Karpas-422 (cell line): ENCODE results near the gene POLR3A. TPM values are rescaled to one million over a fixed set of nuclear protein-coding genes. Genes with fewer than 3 reads are reported as not detected.

Experiments
- DNase-seq: peaks from one replicate; pipeline ENCODE4 v3.0.0-alpha.2; 2015
- H2AFZ ChIP-seq: fragments of 200-600 bp; sonication (generic); 2 replicates; pipeline ENCODE4 v1.6.1; 2014; ENCODE audit warnings: antibody characterized with exemption, low read length, mixed read lengths
- H3K27ac ChIP-seq: fragments of 200-600 bp; sonication (generic); 2 replicates; pipeline ENCODE4 v1.5.1; 2014; ENCODE audit warnings: mild to moderate bottlenecking, low read length, moderate library complexity
- H3K27me3 ChIP-seq: fragments of 200-600 bp; sonication (generic); 2 replicates; pipeline ENCODE4 v1.6.1; 2014; ENCODE audit warnings: low read length, mixed read lengths
- H3K36me3 ChIP-seq: fragments of 200-600 bp; sonication (generic); 2 replicates; pipeline ENCODE4 v1.6.1; 2014; ENCODE audit warnings: low read length, mixed read lengths; ENCODE audit not compliant: insufficient read depth
- H3K4me1 ChIP-seq: fragments of 200-600 bp; sonication (generic); 2 replicates; pipeline ENCODE4 v1.6.1; 2014; ENCODE audit warnings: mild to moderate bottlenecking, low read length, mixed read lengths
- H3K4me2 ChIP-seq: fragments of 200-600 bp; sonication (generic); 2 replicates; pipeline ENCODE4 v1.6.1; 2014; ENCODE audit warnings: low read length, low read depth, mild to moderate bottlenecking; ENCODE audit not compliant: poor library complexity, severe bottlenecking
- H3K4me3 ChIP-seq: fragments of 200-600 bp; sonication (generic); 2 replicates; pipeline ENCODE4 v1.5.1; 2014; ENCODE audit warnings: mild to moderate bottlenecking, antibody characterized with exemption, low read length, mixed read lengths
- H3K79me2 ChIP-seq: fragments of 200-600 bp; sonication (generic); 2 replicates; pipeline ENCODE4 v1.6.1; 2014; ENCODE audit warnings: mild to moderate bottlenecking, low read length, mixed read lengths
- H3K9ac ChIP-seq: fragments of 200-600 bp; sonication (generic); 2 replicates; pipeline ENCODE4 v1.6.0; 2014; ENCODE audit warnings: low read length
- H3K9me2 ChIP-seq: fragments of 200-600 bp; sonication (generic), shearing (Covaris generic); replicated peaks from 2 replicates; pipeline ENCODE4 v1.6.0; 2014; ENCODE audit warnings: mild to moderate bottlenecking, low read length, moderate library complexity; ENCODE audit not compliant: insufficient read depth
- H3K9me3 ChIP-seq: fragments of 300-700, 200-600 bp; sonication (generic); 2 replicates; pipeline ENCODE4 v1.6.1; 2014; ENCODE audit warnings: low read length, mixed read lengths
- H4K20me1 ChIP-seq: fragments of 200-600 bp; sonication (generic); 2 replicates; pipeline ENCODE4 v1.6.1; 2014; ENCODE audit warnings: mild to moderate bottlenecking, antibody characterized with exemption, low read length, low read depth; ENCODE audit not compliant: insufficient read depth
- total RNA-seq: library from RNA; depleted of rRNA; stranded (reverse); fragments of >200 nt; shearing (Covaris generic); gene quantifications from 2 replicates; pipeline ENCODE4 v1.2.3, GENCODE V29; 2014; ENCODE audit warnings: low replicate concordance

POLR3A gene
- total RNA-seq, 1 experiment from 2014 or later = 17.7 TPM

GRCh38 chr10:77977016-77977415 is 52.3 kb downstream of the POLR3A start:
- H3K79me2 ChIP-seq = no peaks in the 10 kb centered on the region
- no peaks in the 10 kb centered on the region for H3K9me2 ChIP-seq
- DNase-seq = no peak
- no peak overlapping the region for H3K4me2 ChIP-seq
- no peaks in the 10 kb centered on the region for H4K20me1 ChIP-seq
- H3K36me3 ChIP-seq = peaks cover 19% of the 10 kb centered on the region; the same call in 1 of the 2 replicates
- no peak overlapping the region for H3K27ac ChIP-seq
- no peak overlapping the region for H3K9ac ChIP-seq
- no peaks in the 10 kb centered on the region for H3K9me3 ChIP-seq
- no peak overlapping the region for H3K4me3 ChIP-seq
- no peaks in the 10 kb centered on the region for H3K4me1 ChIP-seq
- no peak overlapping the region for H2AFZ ChIP-seq
- H3K27me3 ChIP-seq = no peaks in the 10 kb centered on the region

DNA sequence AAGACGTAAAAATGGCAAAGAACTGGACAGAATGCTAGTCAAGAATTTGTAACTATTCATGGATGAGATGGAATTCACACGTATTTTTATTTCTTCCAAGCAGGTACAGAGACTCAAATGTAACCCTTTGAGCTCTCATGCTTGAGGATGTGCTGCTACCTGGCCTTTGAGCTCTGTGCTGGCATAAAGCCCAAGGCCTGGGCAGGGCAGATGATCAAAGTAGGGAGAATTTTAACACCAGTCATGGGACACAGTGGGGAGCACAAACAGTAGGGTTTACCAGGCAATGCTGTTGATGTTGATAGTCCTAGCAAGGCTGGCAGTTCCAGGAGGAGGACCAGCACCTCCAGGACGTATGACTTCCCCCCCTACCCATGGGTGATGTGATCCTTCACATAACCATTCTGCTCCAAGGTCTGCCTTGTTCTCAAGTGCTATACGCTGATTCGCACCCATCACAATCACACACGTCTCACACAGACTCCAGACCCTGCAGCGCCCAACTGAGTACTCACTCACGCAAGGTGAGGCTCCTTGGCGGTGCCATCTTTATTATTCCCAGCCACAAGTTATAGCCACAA is 54.1 kb downstream of the POLR3A start:
- no peak overlapping the region for H3K9ac ChIP-seq
- H3K4me3 ChIP-seq = no peak overlapping the region
- H3K27ac ChIP-seq = no peak overlapping the region
- DNase-seq = no peak
- peaks cover 12% of the 10 kb centered on the region; the same call in 1 of the 2 replicates for H3K36me3 ChIP-seq
- H3K27me3 ChIP-seq = no peaks in the 10 kb centered on the region
- no peaks in the 10 kb centered on the region for H3K4me1 ChIP-seq
- H3K4me2 ChIP-seq = no peak overlapping the region
- no peaks in the 10 kb centered on the region for H3K9me2 ChIP-seq
- H3K9me3 ChIP-seq = no peaks in the 10 kb centered on the region
- no peaks in the 10 kb centered on the region for H4K20me1 ChIP-seq
- H3K79me2 ChIP-seq = no peaks in the 10 kb centered on the region
- H2AFZ ChIP-seq = no peak overlapping the region

DNA sequence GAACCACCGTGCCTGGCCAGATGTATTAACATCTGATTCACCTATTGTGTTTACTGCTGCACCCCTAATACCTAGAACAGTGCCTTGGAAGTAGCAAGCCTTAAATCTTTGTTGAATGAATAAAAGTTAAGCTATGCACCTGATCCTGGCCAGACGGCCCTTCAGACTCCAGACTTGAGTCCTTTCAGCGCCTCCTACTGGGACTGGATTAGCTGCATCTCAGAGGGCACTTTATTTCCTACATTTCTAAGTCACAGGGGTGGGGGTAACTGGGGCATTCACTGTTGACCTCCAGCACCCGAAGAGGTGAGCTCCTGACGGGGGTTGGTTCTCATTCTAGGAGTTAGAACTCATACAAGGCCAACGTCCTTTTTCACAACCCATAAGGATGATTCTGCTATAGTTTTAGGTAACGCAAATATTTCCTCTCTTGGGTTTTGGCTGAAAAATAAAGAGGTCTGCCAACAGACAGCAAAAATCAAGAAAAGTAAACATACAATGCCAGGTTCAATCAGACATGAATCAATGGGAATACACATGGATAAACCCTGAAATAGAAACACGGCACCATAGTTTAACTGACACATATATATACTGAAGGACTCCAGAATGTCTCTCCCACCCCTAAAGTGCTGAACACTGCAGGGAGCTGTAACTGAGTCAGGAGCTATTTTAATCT is 54.8 kb downstream of the POLR3A start:
- Histone ChIP-seq H3K4me1 (no peaks in the 10 kb centered on the region), H3K4me2 (no peak overlapping the region), H2AFZ (no peak overlapping the region), H3K27me3 (no peaks in the 10 kb centered on the region), H3K9me2 (no peaks in the 10 kb centered on the region), H3K36me3 (peaks cover 8% of the 10 kb centered on the region; the same call in 1 of the 2 replicates), H3K9ac (no peak overlapping the region), H4K20me1 (no peaks in the 10 kb centered on the region), H3K27ac (no peak overlapping the region), H3K9me3 (no peaks in the 10 kb centered on the region), H3K79me2 (no peaks in the 10 kb centered on the region), H3K4me3 (no peak overlapping the region)
- DNase-seq = peak; percentile 50

DNA sequence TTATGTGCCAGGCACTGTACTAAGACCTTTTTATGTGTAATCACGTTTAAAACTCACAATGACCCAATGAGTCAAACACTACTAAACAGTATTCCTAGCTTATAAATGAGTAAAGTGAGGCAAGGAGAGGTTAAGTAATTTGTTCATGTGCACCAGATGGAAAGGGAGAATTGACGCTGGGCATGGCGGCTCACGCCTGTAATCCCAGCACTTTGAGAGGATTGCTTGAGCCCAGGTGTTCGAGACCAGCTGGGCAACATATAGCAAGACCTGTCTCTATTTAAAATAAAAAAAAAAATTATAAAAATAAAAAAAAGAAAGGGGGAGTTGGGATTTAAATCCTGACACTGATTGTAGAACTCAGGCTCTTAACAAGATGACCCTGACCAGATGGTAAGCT is 56.0 kb downstream of the POLR3A start:
- H3K27ac ChIP-seq = no peak overlapping the region
- no peak for DNase-seq
- no peak overlapping the region for H3K9ac ChIP-seq
- no peaks in the 10 kb centered on the region for H3K9me3 ChIP-seq
- no peaks in the 10 kb centered on the region for H3K79me2 ChIP-seq
- H3K9me2 ChIP-seq = no peaks in the 10 kb centered on the region
- H3K36me3 ChIP-seq = peaks cover 8% of the 10 kb centered on the region; the same call in 1 of the 2 replicates
- no peaks in the 10 kb centered on the region for H3K4me1 ChIP-seq
- H3K27me3 ChIP-seq = no peaks in the 10 kb centered on the region
- no peak overlapping the region for H3K4me3 ChIP-seq
- H4K20me1 ChIP-seq = no peaks in the 10 kb centered on the region
- no peak overlapping the region for H2AFZ ChIP-seq
- H3K4me2 ChIP-seq = no peak overlapping the region

GRCh38 chr10:77972148-77972547 is 57.2 kb downstream of the POLR3A start:
- Histone ChIP-seq H3K9me2 (no peaks in the 10 kb centered on the region), H3K27me3 (no peaks in the 10 kb centered on the region), H3K27ac (no peak overlapping the region), H4K20me1 (no peaks in the 10 kb centered on the region), H3K4me3 (no peak overlapping the region), H3K9me3 (no peaks in the 10 kb centered on the region), H3K79me2 (no peaks in the 10 kb centered on the region), H3K4me1 (no peaks in the 10 kb centered on the region), H3K36me3 (peaks cover 2% of the 10 kb centered on the region; the same call in 1 of the 2 replicates), H3K4me2 (no peak overlapping the region), H3K9ac (no peak overlapping the region), H2AFZ (no peak overlapping the region)
- DNase-seq = no peak

DNA sequence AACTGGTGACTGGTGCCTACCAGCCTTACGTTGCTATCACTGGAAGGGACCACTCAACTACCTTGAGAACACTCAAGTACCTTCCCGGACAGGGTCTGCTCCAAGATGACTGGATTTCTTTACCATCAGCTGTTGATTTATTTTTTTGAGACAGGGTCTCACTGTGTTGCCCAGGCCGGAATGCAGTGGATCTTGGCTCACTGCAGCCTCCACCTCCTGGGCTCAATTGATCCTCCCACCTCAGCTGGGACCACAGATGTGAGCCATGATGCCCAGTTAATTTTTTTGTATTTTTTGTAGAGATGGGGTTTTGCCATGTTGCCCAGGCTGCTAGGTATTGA is 57.5 kb downstream of the POLR3A start:
- Histone ChIP-seq H3K36me3 (no peaks in the 10 kb centered on the region), H4K20me1 (no peaks in the 10 kb centered on the region), H3K4me1 (no peaks in the 10 kb centered on the region), H3K9ac (no peak overlapping the region), H3K4me3 (no peak overlapping the region), H3K27me3 (no peaks in the 10 kb centered on the region), H2AFZ (no peak overlapping the region), H3K27ac (no peak overlapping the region), H3K4me2 (no peak overlapping the region), H3K9me2 (no peaks in the 10 kb centered on the region), H3K79me2 (no peaks in the 10 kb centered on the region), H3K9me3 (no peaks in the 10 kb centered on the region)
- DNase-seq = no peak

DNA sequence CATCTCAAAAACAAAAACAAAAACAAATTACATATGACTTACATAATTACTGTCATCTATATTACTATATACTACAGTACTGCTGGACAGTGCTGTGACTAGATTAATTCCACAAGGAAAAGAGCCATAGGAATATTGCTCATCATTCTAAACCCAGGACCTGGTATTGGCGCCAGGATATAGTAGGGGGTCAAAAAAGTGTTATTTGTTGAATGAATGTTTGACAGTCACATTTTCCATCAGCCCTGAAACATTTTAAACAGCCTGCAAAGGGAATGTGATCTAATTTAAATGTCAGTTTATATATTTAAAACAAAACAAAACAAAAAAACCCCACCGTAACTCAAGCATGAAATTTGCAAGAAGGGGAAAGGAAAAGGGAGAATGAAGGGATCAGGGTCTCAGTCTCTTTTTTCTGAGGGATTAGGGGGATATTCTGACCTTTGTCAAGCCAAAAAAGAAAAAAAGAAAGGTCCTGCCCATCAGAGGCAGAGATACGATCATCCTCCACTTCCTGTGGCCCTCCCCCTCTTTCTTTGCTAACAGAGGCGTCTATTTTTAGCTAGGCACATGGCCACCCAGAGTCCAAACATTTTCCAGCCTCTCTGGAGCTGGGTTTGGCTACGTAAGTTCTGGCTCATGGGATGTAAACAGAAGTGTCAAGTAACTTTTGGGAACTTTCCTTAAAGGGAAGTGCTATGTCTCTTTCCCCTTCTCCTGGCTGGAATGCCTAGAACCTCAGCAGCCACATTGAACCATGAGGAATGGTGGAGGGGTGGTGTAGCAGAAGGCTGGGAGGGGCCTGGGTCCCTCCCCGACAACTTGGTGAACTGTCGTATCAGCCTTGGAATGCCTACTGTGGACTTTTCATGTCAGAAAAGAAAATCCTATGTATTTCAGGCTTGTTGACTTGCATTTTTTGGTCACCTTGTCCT is 58.2 kb downstream of the POLR3A start:
- DNase-seq = no peak
- Histone ChIP-seq H2AFZ (no peak overlapping the region), H3K9ac (no peak overlapping the region), H3K27me3 (no peaks in the 10 kb centered on the region), H3K36me3 (no peaks in the 10 kb centered on the region), H3K4me2 (no peak overlapping the region), H3K4me1 (no peaks in the 10 kb centered on the region), H3K9me2 (no peaks in the 10 kb centered on the region), H3K4me3 (no peak overlapping the region), H3K9me3 (no peaks in the 10 kb centered on the region), H4K20me1 (no peaks in the 10 kb centered on the region), H3K27ac (no peak overlapping the region), H3K79me2 (no peaks in the 10 kb centered on the region)

- Histone ChIP-seq H3K4me2 (no peak overlapping the region), H3K9me3 (no peaks in the 10 kb centered on the region), H3K9ac (no peak overlapping the region)
These were observed 60.2 kb downstream of the POLR3A start for GRCh38 chr10:77969114-77969513.

More at GRCh38 chr10:77969114-77969513, 60.2 kb downstream of the POLR3A start:
- Histone ChIP-seq H3K36me3 (no peaks in the 10 kb centered on the region), H3K27ac (no peak overlapping the region), H3K27me3 (no peaks in the 10 kb centered on the region), H3K9me2 (no peaks in the 10 kb centered on the region), H3K79me2 (no peaks in the 10 kb centered on the region), H4K20me1 (no peaks in the 10 kb centered on the region), H3K4me3 (no peak overlapping the region), H2AFZ (no peak overlapping the region), H3K4me1 (no peaks in the 10 kb centered on the region)
- DNase-seq = no peak
